Activated CD4-positive, alpha-beta T cell treated with anti-CD3 and anti-CD28 coated beads for 4 hours (primary cell): ENCODE data around the gene EGR1.
A peak's percentile ranks its signal among the peaks of the same experiment; 100 is the strongest.

Experiments
- DNase-seq, 2 donors: peaks; one replicate each; pipeline ENCODE4 v3.0.0-alpha.2; 2020

EGR1 gene

DNA sequence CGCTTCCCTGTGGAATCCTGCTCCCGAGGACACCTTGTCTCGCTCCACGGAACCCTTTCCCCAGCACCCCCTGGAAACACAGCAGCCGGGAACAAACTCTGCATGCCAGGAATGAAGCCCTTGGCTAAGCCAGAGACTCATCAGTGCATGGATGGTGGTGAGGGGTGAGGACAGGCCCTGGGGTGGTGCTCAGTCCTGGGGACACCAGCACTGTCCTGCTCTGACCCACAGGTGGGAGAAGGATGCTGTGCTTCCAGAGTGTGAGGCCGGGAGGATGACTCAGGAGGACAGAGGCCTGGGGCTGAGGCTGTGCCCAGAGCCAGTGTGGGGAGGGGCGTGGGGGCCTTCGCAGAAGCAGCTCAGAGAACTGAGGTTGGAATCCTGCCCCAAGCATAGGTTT is 11.2 kb upstream of the EGR1 start:
- DNase-seq, result no peak

DNA sequence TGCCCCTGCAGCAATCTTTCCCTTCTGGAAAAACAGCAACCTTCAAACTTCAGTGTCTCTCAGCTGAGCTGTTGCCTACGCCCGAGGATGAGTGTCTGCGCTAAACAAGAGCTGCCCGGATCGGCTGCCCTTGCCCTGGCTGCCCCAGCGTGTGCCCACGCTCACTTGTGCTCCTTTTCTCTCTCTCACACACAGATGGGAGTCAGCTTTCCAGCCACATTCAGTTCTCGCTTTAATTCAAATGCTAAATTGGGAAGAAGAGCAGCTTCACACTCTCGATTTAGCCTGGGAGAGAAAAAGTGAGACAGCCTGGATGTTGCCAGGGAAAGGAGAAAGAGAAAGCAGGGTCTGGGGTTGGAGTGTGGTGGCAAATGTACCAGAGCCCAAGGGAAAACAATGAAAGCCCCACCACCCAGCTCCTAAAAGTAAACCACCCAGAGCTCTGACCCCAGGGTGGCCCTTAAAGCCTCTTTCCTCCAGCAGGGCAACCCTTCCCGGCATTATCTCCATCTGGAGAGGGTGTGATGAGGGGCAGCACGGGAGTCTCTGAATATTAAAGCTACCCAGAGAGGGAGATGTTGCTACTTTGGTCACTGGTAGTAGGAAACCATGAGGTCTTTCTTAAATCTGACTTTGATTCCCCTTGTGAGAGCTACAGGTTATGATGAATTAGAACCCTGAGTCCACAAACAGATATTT is 9.9 kb upstream of the EGR1 start:
- DNase-seq, result no peak

DNA sequence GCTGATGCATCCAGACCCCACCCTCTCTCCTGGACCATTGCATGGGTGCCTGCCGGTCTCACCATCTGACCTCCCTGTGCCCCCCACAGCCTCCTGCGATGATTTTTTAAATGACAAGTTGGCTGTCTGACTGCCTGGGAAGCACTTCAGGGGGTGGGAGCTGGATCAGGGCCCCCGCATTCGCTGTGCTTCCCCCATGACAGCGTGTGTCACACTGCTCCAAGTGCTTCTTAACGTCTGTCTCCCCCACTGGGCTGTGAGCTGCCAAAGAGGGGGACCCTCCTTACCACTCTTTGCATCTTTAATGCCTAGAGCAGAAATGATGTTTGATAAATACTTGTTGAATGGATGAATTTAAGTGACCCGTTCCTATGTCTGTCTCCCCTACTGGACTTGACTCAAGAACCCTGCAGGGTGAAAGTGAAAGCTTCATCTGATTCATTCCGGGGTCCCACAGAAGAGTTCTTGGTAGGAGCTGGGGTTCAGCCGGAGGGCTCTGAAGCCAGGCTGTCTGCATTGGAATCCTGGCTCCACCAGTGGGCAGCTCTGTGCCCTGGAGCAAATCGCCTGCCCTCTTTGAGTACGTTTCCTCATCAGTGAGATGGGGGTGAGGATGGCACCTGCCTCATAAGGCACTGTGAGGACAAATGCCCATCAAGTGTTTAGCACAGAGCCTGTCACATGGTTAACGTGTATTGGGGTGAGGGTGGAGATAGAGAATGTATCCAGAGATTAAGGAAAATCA is 7.6 kb upstream of the EGR1 start:
- no peak for DNase-seq

DNA sequence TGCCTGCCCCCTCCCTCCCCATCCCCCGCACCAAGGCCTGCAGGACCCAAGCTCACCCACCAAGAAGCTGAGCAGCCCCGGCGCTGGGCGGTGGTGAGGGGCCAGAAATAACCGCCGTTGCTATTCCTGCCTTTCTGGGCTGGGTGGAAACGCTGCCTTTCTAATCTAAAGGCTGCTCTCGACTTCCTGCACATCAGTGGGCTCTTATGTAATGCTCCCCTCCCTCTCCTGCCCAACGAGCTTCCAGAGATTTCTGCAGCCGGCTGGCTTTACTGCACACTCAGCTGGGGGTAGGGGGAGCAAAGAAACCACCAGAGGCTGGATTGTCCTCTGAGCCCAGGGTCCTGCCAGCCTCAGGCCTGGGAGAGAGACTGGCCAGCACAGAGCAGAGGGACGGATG is 6.9 kb upstream of the EGR1 start:
- no peak for DNase-seq

DNA sequence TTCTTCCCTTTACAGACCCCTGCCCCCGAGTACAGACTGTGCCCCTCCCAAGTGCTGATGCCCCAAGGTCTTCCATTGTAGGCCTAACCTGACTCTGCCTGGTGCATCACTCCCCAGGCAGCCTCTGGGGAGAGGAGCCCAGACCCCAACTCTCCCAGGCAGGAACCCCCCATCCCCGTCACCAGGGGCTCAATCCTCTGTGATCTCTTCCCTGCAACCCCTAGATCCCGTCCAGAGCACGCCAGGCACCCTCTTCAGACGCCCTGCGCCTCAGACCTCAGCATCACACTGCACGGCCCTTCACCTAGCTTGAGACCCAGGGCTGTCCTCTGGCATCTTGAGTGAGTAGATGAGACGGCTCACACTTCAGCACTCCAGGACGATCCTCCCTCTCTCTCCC is 6.4 kb upstream of the EGR1 start:
- no peak for DNase-seq

DNA sequence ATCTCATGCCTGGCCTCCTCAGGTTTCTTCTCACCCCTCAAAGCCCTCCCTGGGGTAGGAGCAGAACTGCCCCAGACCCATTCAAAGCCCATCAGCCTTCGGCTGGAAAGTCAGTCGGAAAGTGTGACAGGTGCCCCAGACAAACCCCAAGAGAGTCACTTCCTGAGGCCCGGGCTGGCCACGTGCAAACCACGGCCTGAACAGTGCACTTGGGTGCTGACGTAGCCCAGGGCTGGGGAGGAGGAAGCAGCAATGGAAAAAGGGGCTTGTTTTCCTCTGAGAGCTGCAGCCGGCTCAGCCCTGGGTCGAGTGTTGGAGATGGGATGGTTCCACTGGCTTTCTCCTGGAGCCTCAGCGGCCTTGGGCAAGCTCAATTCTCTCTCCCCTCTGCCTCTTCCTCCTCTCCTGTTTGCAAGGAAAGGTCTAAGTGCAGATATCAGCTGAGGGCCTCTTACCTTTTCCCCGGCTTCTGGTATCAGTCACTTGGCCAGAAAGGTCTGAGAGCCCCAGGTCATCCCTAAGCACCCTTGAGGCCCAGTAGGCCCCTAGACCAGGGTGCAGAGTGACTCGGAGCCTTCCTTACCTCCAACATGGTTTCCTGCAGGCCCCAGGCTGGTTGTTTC is 5.9 kb upstream of the EGR1 start:
- DNase-seq, result peak; percentile 87 to 91

DNA sequence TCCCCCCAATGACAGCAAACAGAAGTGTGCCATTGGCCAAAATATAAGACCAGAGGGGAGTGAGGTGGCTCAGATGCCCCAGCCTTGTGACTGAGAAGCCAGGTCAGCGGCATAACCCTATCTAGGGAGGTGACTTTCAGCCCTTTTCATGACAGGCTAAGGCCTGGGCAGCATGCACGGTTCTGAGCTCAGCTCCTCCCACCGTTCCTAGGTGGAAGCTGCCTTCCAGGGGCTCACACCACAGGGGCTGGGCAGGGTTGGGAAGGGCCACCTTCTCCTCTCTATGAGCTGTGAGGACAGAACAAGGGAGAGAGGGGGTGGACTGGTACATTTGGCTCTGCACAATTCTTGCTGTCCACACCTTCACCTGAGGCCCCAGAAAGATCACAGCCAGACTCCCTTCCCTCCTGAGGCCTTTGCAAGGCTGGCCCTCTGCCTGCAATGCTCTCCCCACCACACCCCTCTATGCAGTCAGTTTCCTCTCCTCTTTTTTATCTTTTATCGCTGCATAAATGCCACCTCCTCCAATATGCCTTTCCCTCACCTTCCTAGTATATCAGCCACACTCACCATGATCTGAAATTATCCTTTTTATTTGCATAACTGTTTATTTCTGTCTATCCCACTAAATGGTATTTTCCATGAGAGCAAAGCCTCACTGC is 5.1 kb upstream of the EGR1 start:
- no peak for DNase-seq

DNA sequence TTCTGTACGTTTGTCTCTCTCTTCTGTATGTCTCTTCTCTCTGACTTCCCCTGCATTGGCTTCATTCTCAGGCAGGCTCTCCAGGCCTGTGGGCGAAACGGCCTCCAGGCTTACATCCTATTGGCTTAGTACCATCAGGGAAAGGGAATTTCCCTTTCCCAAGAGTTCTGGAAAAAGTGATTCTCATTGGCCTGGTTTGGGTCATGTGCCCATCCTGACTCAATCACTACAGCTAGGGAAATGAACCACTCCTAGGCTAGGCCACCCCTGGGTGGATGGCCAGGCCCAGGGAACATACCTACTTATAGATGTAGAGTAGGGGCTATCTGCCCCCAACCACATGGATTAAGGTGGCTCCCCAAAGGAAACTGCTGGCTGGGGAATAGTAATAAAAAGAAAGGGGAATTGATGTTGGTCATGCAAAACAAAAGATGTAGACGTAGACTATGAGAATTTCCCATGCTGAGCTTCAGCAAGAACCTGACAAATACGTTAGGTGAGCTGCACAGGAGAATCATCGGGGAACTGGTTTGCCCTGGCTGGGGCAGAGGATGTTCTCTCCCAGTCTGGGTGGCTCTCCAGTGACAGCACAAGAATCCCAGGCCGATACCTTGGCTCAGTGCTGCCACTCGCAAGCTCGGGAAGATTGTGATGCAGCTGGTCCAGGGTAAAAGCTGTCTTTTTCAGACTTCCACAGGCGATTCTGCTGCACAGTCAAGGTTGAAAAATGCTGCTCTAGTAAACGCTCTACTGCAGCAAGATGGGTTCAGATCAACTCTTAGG is 3.7 kb upstream of the EGR1 start:
- no peak for DNase-seq

DNA sequence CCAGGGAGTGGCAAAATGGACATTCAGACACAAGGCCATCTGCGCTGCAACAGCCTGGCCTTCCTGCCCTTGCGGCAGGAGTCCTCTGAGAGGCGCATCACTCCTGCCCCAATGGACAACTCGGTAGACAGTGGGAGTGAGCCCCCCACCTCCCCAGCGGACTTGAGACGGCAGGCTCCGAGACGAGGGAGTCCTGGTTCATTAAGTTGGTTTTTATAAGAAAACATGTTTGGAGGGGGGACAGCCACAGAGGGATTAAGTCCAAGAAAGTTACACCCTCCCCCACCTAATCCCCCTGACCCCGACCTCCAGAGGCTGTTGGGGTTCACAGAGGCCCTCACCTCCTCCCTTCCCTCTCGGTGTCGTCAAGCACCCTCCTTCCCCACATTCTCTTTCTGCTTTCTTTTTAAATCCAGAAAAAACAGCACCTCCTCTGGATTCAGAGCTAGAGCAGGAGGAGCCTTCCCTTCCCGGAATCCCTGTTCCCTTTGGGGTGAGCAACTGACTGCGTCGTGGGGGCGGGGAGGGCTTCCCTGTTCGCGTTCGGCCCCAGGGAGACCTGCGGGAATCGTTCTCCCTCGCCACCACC is 1.8 kb upstream of the EGR1 start:
- peak in 1 of 2 donors; percentile 8 for DNase-seq

DNA sequence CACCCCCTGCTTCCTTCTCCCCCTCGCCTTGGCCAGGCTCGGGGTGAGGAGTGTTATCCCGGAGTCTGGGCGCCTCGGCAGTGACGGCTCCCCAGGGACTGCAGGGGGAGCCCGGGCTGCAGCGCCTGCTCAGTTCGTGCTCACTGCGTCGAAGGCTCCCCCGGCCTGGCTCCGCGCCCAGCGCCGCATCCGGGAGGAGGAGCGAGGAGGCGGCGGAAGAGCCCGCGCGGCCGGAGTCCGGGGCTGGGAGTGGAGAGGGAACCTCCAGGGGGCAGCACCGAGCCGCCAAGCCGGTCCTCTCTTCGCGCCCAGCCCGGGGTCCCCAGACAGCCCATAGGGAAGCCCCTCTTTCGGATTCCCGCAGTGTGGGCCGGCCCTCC is 1.3 kb upstream of the EGR1 start:
- peak; percentile 89 to 92 for DNase-seq

DNA sequence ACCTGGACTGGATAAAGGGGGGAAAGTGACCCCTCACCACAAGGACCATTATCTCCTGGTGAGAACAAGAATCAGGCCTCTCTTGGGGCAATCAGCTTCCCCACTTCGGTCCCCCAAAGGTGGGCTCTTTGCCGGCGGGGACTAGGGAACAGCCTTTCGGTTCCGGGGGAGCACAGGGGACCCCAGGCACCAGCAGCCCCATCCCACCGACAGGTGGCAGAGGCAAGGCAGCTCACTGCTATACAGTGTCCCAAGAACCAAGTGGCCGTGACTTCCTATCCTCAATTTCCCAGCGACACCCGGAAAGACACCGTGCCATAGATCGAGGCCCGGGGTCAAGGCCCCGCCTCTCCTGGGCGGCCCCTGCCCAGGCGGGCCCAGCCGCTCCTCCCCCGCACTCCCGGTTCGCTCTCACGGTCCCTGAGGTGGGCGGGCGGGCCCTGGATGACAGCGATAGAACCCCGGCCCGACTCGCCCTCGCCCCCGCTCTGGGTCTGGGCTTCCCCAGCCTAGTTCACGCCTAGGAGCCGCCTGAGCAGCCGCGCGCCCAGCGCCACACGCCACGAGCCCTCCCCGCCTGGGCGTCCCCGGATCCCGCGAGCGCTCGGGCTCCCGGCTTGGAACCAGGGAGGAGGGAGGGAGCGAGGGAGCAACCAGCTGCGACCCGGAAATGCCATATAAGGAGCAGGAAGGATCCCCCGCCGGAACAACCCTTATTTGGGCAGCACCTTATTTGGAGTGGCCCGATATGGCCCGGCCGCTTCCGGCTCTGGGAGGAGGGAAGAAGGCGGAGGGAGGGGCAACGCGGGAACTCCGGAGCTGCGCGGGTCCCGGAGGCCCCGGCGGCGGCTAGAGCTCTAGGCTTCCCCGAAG is 655 bp upstream of the EGR1 start:
- DNase-seq, result peak; percentile 96 to 98

DNA sequence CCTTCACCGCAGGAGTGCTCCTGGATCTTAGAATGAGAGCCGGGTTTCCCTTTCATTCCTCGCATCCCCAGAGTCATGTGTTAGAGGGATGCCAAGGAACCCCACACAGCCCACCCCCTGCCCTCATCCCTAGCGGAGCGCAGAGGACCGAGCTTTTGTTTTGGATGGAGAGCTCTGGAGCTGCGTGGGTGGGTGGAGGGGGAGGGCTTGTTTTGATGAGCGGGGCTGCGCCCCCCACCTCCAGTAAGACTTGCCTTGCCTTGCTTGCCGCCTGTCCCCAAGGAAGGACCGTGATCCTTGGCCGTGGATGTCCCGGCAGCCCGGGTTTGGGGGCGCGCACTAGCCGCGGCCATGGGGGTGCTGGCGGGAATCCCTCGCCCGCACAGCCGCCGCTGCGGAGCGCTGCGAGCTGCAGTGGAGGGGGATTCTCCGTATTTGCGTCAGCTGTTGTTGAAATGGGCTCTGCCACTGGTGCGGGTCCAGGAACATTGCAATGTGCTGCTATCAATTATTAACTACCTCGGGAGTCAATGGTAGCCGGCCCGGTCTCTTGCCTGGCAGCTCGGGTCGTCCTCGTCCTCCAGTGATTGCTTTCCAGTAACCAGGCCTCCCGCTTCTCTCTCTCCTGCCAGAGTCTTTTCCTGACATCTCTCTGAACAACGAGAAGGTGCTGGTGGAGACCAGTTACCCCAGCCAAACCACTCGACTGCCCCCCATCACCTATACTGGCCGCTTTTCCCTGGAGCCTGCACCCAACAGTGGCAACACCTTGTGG is 1.0 kb downstream of the EGR1 start:
- peak; percentile 47 to 54 for DNase-seq

DNA sequence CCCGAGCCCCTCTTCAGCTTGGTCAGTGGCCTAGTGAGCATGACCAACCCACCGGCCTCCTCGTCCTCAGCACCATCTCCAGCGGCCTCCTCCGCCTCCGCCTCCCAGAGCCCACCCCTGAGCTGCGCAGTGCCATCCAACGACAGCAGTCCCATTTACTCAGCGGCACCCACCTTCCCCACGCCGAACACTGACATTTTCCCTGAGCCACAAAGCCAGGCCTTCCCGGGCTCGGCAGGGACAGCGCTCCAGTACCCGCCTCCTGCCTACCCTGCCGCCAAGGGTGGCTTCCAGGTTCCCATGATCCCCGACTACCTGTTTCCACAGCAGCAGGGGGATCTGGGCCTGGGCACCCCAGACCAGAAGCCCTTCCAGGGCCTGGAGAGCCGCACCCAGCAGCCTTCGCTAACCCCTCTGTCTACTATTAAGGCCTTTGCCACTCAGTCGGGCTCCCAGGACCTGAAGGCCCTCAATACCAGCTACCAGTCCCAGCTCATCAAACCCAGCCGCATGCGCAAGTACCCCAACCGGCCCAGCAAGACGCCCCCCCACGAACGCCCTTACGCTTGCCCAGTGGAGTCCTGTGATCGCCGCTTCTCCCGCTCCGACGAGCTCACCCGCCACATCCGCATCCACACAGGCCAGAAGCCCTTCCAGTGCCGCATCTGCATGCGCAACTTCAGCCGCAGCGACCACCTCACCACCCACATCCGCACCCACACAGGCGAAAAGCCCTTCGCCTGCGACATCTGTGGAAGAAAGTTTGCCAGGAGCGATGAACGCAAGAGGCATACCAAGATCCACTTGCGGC is 1.8 kb downstream of the EGR1 start:
- DNase-seq, result peak; percentile 33 to 36

DNA sequence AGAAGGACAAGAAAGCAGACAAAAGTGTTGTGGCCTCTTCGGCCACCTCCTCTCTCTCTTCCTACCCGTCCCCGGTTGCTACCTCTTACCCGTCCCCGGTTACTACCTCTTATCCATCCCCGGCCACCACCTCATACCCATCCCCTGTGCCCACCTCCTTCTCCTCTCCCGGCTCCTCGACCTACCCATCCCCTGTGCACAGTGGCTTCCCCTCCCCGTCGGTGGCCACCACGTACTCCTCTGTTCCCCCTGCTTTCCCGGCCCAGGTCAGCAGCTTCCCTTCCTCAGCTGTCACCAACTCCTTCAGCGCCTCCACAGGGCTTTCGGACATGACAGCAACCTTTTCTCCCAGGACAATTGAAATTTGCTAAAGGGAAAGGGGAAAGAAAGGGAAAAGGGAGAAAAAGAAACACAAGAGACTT is 2.4 kb downstream of the EGR1 start:
- no peak for DNase-seq

DNA sequence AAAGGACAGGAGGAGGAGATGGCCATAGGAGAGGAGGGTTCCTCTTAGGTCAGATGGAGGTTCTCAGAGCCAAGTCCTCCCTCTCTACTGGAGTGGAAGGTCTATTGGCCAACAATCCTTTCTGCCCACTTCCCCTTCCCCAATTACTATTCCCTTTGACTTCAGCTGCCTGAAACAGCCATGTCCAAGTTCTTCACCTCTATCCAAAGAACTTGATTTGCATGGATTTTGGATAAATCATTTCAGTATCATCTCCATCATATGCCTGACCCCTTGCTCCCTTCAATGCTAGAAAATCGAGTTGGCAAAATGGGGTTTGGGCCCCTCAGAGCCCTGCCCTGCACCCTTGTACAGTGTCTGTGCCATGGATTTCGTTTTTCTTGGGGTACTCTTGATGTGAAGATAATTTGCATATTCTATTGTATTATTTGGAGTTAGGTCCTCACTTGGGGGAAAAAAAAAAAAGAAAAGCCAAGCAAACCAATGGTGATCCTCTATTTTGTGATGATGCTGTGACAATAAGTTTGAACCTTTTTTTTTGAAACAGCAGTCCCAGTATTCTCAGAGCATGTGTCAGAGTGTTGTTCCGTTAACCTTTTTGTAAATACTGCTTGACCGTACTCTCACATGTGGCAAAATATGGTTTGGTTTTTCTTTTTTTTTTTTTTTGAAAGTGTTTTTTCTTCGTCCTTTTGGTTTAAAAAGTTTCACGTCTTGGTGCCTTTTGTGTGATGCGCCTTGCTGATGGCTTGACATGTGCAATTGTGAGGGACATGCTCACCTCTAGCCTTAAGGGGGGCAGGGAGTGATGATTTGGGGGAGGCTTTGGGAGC is 3.1 kb downstream of the EGR1 start:
- no peak for DNase-seq

DNA sequence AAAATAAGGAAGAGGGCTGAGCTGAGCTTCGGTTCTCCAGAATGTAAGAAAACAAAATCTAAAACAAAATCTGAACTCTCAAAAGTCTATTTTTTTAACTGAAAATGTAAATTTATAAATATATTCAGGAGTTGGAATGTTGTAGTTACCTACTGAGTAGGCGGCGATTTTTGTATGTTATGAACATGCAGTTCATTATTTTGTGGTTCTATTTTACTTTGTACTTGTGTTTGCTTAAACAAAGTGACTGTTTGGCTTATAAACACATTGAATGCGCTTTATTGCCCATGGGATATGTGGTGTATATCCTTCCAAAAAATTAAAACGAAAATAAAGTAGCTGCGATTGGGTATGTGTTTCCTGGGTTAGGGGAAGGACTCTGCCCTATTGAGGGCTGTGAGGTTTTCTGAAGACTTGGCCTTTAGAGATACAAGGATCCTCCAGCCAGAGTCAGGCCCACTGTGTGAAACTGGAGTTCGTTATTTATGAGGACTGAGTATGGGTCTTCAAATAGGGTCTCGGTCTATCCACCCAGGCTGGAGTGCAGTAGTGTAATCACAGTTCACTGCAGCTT is 3.8 kb downstream of the EGR1 start:
- no peak for DNase-seq

DNA sequence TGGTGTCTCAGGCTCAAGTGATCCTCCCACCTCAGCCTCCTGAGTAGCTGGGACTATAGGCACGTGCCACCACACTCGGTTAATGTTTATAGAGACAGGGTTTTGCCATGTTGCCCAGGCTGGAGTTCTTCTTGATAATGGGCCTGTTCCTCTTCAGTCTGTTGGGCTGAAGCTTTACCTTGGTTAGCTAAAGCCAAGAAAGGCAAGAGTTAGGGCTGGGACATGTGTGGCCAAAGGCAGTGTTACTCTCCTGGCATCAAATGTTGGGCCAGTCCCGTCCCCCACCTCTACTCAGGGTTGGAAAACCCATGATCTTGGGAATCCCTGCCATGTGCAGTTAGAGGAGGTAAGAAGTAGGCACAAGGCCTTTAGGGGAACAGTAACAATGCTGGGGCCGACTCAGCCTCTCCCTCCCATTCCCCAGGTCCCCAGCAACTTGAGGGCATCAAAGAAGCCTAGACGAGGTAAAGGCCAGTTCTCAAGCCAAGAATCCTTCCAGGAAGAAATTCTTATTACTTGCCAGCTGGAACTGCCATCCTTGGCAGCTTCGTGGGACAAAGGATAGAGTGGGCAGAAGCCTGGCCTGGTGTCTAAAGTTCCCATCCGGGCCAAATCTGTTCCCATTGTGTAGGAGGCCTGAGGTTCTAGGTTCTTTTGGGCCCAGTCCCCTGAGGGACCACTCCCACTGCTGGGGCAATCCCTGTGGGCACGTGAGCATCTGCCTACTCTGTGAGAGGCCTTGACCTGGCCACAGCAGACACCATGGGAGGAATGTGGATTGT is 4.5 kb downstream of the EGR1 start:
- DNase-seq, result peak; percentile 39 to 47
